Measurements from ENCODE around the gene LYPD5.
"Not testable (repeated sequence)": the region's sequence is repeated elsewhere in the genome, so short reads cannot be mapped to it uniquely, and the experiment has no call there.

Gene LYPD5

GRCh38 chr19:43780706-43781525 is 21.3 kb downstream of the LYPD5 start, which contains the start of gene KCNN4:
TSS of gene KCNN4 (minus strand) at chr19:43780973. CDS start at chr19:43780861, 112 bp downstream.
- Histone ChIP-seq H3K27ac (peak within 1 kb of the TSS in 20 of 21 experiments; percentile 18 to 86 (median 72)), H3K4me3 (peak within 1 kb of the TSS; percentile 15 to 47 (median 27))

- Histone ChIP-seq H3K4me3 (peak overlapping the region; percentile 14 to 47 (median 27)), H3K27ac (peak overlapping the region in 19 of 21 experiments; percentile 15 to 86 (median 73))
These were observed 22.4 kb downstream of the LYPD5 start for GRCh38 chr19:43779820-43780219.

- H3K27ac ChIP-seq = peak overlapping the region in 19 of 21 experiments; percentile 37 to 86 (median 70)
These were observed 23.0 kb downstream of the LYPD5 start for GRCh38 chr19:43779147-43779819.

GRCh38 chr19:43778651-43779050 is 23.6 kb downstream of the LYPD5 start:
- Histone ChIP-seq H3K27ac (peak overlapping the region in 18 of 21 experiments; percentile 5 to 86 (median 69)), H3K4me3 (peak overlapping the region in 5 of 7 experiments; percentile 14 to 47 (median 18))

More at GRCh38 chr19:43779147-43779819, 23.0 kb downstream of the LYPD5 start:
- H3K4me3 ChIP-seq = peak overlapping the region; percentile 14 to 47 (median 27)

- Histone ChIP-seq H3K4me3 (no peak overlapping the region), H3K27ac (peak overlapping the region in 17 of 21 experiments; percentile 7 to 86 (median 61))
These were observed 25.0 kb downstream of the LYPD5 start for GRCh38 chr19:43777163-43777695.

GRCh38 chr19:43776286-43776685 is 26.0 kb downstream of the LYPD5 start:
- H3K4me3 ChIP-seq = no peak overlapping the region

GRCh38 chr19:43775299-43775890 is 26.9 kb downstream of the LYPD5 start:
- peak overlapping the region in 1 of 21 experiments; percentile 31 for H3K27ac ChIP-seq
- H3K4me3 ChIP-seq = no peak overlapping the region

More at GRCh38 chr19:43776286-43776685, 26.0 kb downstream of the LYPD5 start:
- H3K27ac ChIP-seq = peak overlapping the region in 5 of 21 experiments; percentile 36 to 61 (median 48)

- H3K27ac ChIP-seq = peak overlapping the region in 2 of 21 experiments; percentile 6 to 31
- not testable (repeated sequence) for H3K4me3 ChIP-seq
These were observed 27.3 kb downstream of the LYPD5 start for GRCh38 chr19:43774940-43775258.

- Histone ChIP-seq H3K27ac (peak overlapping the region in 3 of 21 experiments; percentile 6 to 47 (median 31)), H3K4me3 (no peak overlapping the region)
These were observed 27.9 kb downstream of the LYPD5 start for GRCh38 chr19:43774103-43774939.

- Histone ChIP-seq H3K27ac (no peak overlapping the region), H3K4me3 (no peak overlapping the region)
These were observed 28.5 kb downstream of the LYPD5 start for GRCh38 chr19:43773725-43774102.

GRCh38 chr19:43769256-43769655 is 33.0 kb downstream of the LYPD5 start:
- no peak overlapping the region for H3K4me3 ChIP-seq

GRCh38 chr19:43768273-43769050 is 33.8 kb downstream of the LYPD5 start:
- Histone ChIP-seq H3K27ac (peak overlapping the region in 4 of 21 experiments; percentile 18 to 74 (median 42)), H3K4me3 (no peak overlapping the region)

More at GRCh38 chr19:43769256-43769655, 33.0 kb downstream of the LYPD5 start:
- peak overlapping the region in 1 of 21 experiments; percentile 51 for H3K27ac ChIP-seq

- Histone ChIP-seq H3K27ac (peak overlapping the region in 6 of 21 experiments; percentile 0 to 89 (median 30)), H3K4me3 (no peak overlapping the region)
These were observed 34.4 kb downstream of the LYPD5 start for GRCh38 chr19:43767818-43768217.

- Histone ChIP-seq H3K4me3 (no peak overlapping the region), H3K27ac (peak overlapping the region in 9 of 21 experiments; percentile 43 to 89 (median 82))
These were observed 34.9 kb downstream of the LYPD5 start for GRCh38 chr19:43767316-43767715.

GRCh38 chr19:43766755-43767043 is 35.5 kb downstream of the LYPD5 start:
- Histone ChIP-seq H3K27ac (peak overlapping the region in 14 of 21 experiments; percentile 2 to 89 (median 82)), H3K4me3 (no peak overlapping the region)

GRCh38 chr19:43765109-43765876 is 37.0 kb downstream of the LYPD5 start:
- no peak overlapping the region for H3K4me3 ChIP-seq
- H3K27ac ChIP-seq = peak overlapping the region in 20 of 21 experiments; percentile 52 to 89 (median 77)

GRCh38 chr19:43764684-43765083 is 37.6 kb downstream of the LYPD5 start:
- not testable (repeated sequence) for H3K4me3 ChIP-seq
- H3K27ac ChIP-seq = peak overlapping the region in 20 of 21 experiments; percentile 51 to 89 (median 77)
